HepG2 (cell line): ENCODE results near the gene THSD4.

Experiments
- NBN ChIP-seq: fragments of 450-650 bp; conservative IDR thresholded peaks from 2 replicates; pipeline ENCODE4 v1.6.1; 2017
- RFX3 ChIP-seq: IDR thresholded peaks from 2 replicates; pipeline ENCODE4 v1.6.1; 2016; ENCODE audit warnings: missing biosample characterization, missing genetic modification reagents

DNA sequence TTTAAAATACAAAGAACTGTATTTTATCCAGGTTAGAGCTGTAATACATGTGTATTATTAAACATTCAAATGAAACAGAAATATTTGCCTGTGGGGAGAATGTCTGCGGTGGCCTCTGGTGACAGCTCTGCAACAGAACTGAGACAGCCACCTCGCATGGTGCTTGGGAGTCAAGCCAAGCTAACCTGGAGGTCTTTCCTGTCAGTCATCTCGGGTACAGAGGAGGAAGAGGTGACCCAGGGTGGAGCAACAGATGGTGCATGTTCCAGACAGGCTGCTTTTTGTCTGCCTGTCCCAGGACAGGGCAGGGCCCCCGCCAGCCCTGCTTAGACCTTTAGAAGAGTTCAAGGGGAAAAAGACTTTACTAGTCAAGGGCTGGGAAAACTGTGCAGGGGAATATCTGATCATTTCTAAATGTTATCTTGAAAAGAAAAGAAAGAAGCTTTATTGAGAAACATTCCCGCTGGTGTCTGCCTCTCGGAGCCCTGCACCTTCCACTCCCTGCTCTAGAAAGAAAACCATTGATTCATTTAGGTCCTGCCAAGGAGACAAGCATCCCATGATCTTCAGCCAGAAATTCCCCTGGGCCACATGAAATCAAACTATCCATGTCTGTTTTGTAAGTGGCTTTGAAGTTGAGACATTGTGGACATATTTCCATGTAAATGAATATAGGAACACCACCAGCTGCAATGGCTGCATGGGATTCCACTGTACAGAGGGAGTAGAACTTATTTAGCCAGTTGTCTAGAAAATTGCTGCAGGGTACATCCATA is 689.6 kb downstream of the THSD4 start:
- no peak for TF ChIP-seq RFX3
- no peak for TF ChIP-seq NBN
